Neural cell (in vitro differentiated cells): ENCODE results near the gene DNAH3. TPM values are rescaled to one million over a fixed set of nuclear protein-coding genes. Genes with fewer than 3 reads are reported as not detected.
"Not testable (repeated sequence)": the region's sequence is repeated elsewhere in the genome, so short reads cannot be mapped to it uniquely, and the experiment has no call there.

Experiments
- H2AFZ ChIP-seq: fragments of 200-600, 300-800 bp; sonication (generic), shearing (Covaris generic); 2 replicates; pipeline ENCODE4 v1.6.0; 2014; ENCODE audit warnings: low read depth, mild to moderate bottlenecking, antibody characterized with exemption, low read length, moderate library complexity
- H3F3A ChIP-seq: fragments of 200-600 bp; shearing (Covaris generic); 2 replicates; pipeline ENCODE4 v1.6.1; 2016; ENCODE audit warnings: mild to moderate bottlenecking, moderate library complexity, mixed read lengths, antibody characterized with exemption, low read length; ENCODE audit not compliant: insufficient read depth, poor library complexity, severe bottlenecking
- H3K27ac ChIP-seq: fragments of 200-600, 300-800 bp; sonication (generic), shearing (Covaris generic); 2 replicates; pipeline ENCODE4 v1.5.1; 2014; ENCODE audit warnings: mild to moderate bottlenecking, low read length, moderate library complexity
- H3K27me3 ChIP-seq: fragments of 300-800, 200-600 bp; sonication (generic), shearing (Covaris generic); 2 replicates; pipeline ENCODE4 v1.6.0; 2014; ENCODE audit warnings: mild to moderate bottlenecking, low read depth, low read length, moderate library complexity; ENCODE audit not compliant: insufficient read depth
- H3K36me3 ChIP-seq: fragments of 300-800, 200-600 bp; sonication (generic), shearing (Covaris generic); 2 replicates; pipeline ENCODE4 v1.5.1; 2014; ENCODE audit warnings: mild to moderate bottlenecking, antibody characterized with exemption, low read length, moderate library complexity; ENCODE audit not compliant: insufficient read depth
- H3K4me2 ChIP-seq: fragments of 300-800, 200-600 bp; sonication (generic), shearing (Covaris generic); 2 replicates; pipeline ENCODE4 v1.6.0; 2014; ENCODE audit warnings: mild to moderate bottlenecking, low read length
- H3K4me3 ChIP-seq: fragments of 300-800, 200-600 bp; sonication (generic), shearing (Covaris generic); 2 replicates; pipeline ENCODE4 v1.5.1; 2014; ENCODE audit warnings: mild to moderate bottlenecking, low read length, moderate library complexity
- H3K79me2 ChIP-seq: fragments of 200-600 bp; shearing (Covaris generic); replicated peaks from 2 replicates; pipeline ENCODE4 v1.6.0; 2014; ENCODE audit warnings: mild to moderate bottlenecking, low read length, moderate library complexity; ENCODE audit not compliant: insufficient read depth
- H3K9ac ChIP-seq: fragments of 300-800, 200-600 bp; sonication (generic), shearing (Covaris generic); 2 replicates; pipeline ENCODE4 v1.6.1; 2016; ENCODE audit warnings: mild to moderate bottlenecking, low read length, mixed read lengths
- H3K9me2 ChIP-seq: fragments of 200-600 bp; shearing (Covaris generic); 2 replicates; pipeline ENCODE4 v1.6.1; 2016; ENCODE audit warnings: mild to moderate bottlenecking, low read length, mixed read lengths; ENCODE audit not compliant: insufficient read depth
- H3K9me3 ChIP-seq: fragments of 200-600, 300-800 bp; sonication (generic), shearing (Covaris generic); 2 replicates; pipeline ENCODE4 v1.6.1; 2016; ENCODE audit warnings: mild to moderate bottlenecking, mixed run types, low read length, moderate library complexity, mixed read lengths
- H4K20me1 ChIP-seq: fragments of 200-600 bp; shearing (Covaris generic); 2 replicates; pipeline ENCODE4 v1.6.1; 2016; ENCODE audit warnings: mild to moderate bottlenecking, mixed run types; ENCODE audit not compliant: insufficient read depth
- CTCF ChIP-seq: fragments of 450-650 bp; IDR thresholded peaks from 2 replicates; pipeline ENCODE4 v1.5.1; 2014; ENCODE audit warnings: antibody characterized with exemption, mild to moderate bottlenecking, moderate library complexity; ENCODE audit not compliant: poor library complexity, severe bottlenecking
- EP300 ChIP-seq: fragments of 450-650 bp; conservative IDR thresholded peaks from 2 replicates; pipeline ENCODE4 v1.6.1; 2014; ENCODE audit warnings: antibody characterized with exemption, mild to moderate bottlenecking, moderate library complexity; ENCODE audit not compliant: poor library complexity, severe bottlenecking
- EZH2 ChIP-seq: fragments of 200-600, 300-800 bp; shearing (Covaris generic), sonication (generic); IDR thresholded peaks from 2 replicates; pipeline ENCODE4 v1.6.1; 2014; ENCODE audit warnings: antibody characterized with exemption, low read length, borderline replicate concordance, mild to moderate bottlenecking; ENCODE audit not compliant: insufficient read depth, poor library complexity, severe bottlenecking
- MXI1 ChIP-seq: fragments of 450-650 bp; conservative IDR thresholded peaks from 2 replicates; pipeline ENCODE4 v1.6.1; 2014; ENCODE audit warnings: antibody characterized with exemption, mild to moderate bottlenecking; ENCODE audit not compliant: poor library complexity, severe bottlenecking
- POLR2AphosphoS5 ChIP-seq: IDR thresholded peaks from 2 replicates; pipeline ENCODE4 v1.6.1; 2012
- RAD21 ChIP-seq: fragments of 450-650 bp; conservative IDR thresholded peaks from 2 replicates; pipeline ENCODE4 v1.6.1; 2014; ENCODE audit warnings: antibody characterized with exemption, mild to moderate bottlenecking, moderate library complexity
- SMC3 ChIP-seq: fragments of 450-650 bp; conservative IDR thresholded peaks from 2 replicates; pipeline ENCODE4 v1.6.1; 2014; ENCODE audit warnings: antibody characterized with exemption, mild to moderate bottlenecking, moderate library complexity; ENCODE audit not compliant: poor library complexity
- TAF1 ChIP-seq: IDR thresholded peaks from 2 replicates; pipeline ENCODE4 v1.6.1; 2012; ENCODE audit warnings: low read depth
- polyA plus RNA-seq: library from polyadenylated mRNA; depleted of rRNA; stranded (reverse); fragments of >200 nt; gene quantifications from 2 replicates; pipeline ENCODE4 v1.2.3, GENCODE V29; 2014
- TF ChIP-seq, protein P1 (sequence below): IDR thresholded peaks from 2 replicates; pipeline ENCODE4 v1.6.1; 2012; ENCODE audit warnings: borderline replicate concordance

DNAH3 gene
- polyA plus RNA-seq, 1 donor from 2014 or later, result 0.06 TPM

- Histone ChIP-seq H3K9me2 (no peaks in the 10 kb centered on the region), H3K4me3 (no peak overlapping the region), H3K27me3 (no peaks in the 10 kb centered on the region), H3K9me3 (no peaks in the 10 kb centered on the region), H3K79me2 (no peaks in the 10 kb centered on the region), H3K27ac (no peak overlapping the region), H4K20me1 (no peaks in the 10 kb centered on the region), H3K4me2 (no peak overlapping the region), H3K36me3 (no peaks in the 10 kb centered on the region), H3F3A (no peaks in the 10 kb centered on the region), H2AFZ (no peak overlapping the region), H3K9ac (no peak overlapping the region)
- TF ChIP-seq SMC3 (no peak), POLR2AphosphoS5 (no peak), EZH2 (no peak), RAD21 (no peak), EP300 (no peak), CTCF (no peak), MXI1 (no peak), TAF1 (no peak)
- TF ChIP-seq, protein P1, sequence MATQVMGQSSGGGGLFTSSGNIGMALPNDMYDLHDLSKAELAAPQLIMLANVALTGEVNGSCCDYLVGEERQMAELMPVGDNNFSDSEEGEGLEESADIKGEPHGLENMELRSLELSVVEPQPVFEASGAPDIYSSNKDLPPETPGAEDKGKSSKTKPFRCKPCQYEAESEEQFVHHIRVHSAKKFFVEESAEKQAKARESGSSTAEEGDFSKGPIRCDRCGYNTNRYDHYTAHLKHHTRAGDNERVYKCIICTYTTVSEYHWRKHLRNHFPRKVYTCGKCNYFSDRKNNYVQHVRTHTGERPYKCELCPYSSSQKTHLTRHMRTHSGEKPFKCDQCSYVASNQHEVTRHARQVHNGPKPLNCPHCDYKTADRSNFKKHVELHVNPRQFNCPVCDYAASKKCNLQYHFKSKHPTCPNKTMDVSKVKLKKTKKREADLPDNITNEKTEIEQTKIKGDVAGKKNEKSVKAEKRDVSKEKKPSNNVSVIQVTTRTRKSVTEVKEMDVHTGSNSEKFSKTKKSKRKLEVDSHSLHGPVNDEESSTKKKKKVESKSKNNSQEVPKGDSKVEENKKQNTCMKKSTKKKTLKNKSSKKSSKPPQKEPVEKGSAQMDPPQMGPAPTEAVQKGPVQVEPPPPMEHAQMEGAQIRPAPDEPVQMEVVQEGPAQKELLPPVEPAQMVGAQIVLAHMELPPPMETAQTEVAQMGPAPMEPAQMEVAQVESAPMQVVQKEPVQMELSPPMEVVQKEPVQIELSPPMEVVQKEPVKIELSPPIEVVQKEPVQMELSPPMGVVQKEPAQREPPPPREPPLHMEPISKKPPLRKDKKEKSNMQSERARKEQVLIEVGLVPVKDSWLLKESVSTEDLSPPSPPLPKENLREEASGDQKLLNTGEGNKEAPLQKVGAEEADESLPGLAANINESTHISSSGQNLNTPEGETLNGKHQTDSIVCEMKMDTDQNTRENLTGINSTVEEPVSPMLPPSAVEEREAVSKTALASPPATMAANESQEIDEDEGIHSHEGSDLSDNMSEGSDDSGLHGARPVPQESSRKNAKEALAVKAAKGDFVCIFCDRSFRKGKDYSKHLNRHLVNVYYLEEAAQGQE, result no peak
Measured at GRCh38 chr16:21197621-21198020, 47.0 kb upstream of the DNAH3 start.

DNA sequence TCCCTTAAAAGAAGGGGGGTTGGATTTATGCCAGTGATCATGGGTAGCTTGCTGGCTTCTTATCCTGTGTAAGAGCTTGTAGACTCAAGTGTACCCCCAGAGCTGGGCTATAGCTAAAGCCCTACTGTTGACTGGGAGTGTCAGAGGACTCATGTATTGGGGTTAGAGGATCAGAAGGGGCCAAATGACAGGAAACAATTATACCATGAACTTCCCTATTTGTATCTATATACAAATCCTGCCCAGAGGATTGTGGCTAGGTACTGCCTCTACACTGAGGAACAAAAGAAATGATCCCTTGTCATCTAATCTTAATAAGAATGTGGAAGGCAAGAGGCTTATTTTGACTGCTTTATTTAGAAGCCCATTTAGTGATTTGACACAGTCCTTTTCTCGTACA lies 46.5 kb upstream of the DNAH3 start:
- Histone ChIP-seq H3K9me2 (no peaks in the 10 kb centered on the region), H3K79me2 (no peaks in the 10 kb centered on the region), H4K20me1 (no peaks in the 10 kb centered on the region), H3K4me2 (no peak overlapping the region), H3K36me3 (no peaks in the 10 kb centered on the region), H3K4me3 (no peak overlapping the region), H2AFZ (no peak overlapping the region), H3K27me3 (no peaks in the 10 kb centered on the region), H3K27ac (no peak overlapping the region), H3K9ac (no peak overlapping the region), H3K9me3 (no peaks in the 10 kb centered on the region), H3F3A (no peaks in the 10 kb centered on the region)
- TF ChIP-seq, protein P1, result no peak
- TF ChIP-seq SMC3, result no peak
- TF ChIP-seq MXI1, result no peak
- TF ChIP-seq POLR2AphosphoS5, result no peak
- TF ChIP-seq TAF1, result no peak
- no peak for TF ChIP-seq RAD21
- TF ChIP-seq EZH2, result no peak
- no peak for TF ChIP-seq EP300
- TF ChIP-seq CTCF, result no peak

DNA sequence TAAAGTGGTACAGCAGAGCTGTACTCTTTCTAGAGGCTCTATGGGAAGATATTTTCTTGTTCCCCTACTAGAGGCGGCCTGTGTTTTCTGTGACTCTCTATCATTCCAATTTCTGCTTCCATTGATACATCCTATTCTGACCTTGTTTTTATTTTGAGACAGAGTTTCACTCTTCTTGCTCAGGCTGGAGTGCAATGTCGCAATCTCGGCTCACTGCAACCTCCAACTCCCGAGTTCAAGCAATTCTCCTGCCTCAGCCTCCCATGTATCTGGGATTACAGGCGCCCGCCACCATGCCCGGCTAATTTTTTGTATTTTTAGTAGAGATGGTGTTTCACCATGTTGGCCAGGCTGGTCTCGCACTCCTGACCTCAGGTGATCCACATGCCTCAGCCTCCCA lies 44.7 kb upstream of the DNAH3 start:
- H3K4me3 ChIP-seq, H3K9me2 ChIP-seq, H3K36me3 ChIP-seq, H3K27ac ChIP-seq, H3K4me2 ChIP-seq, H3F3A ChIP-seq, H3K79me2 ChIP-seq, H3K9me3 ChIP-seq, H2AFZ ChIP-seq, H3K9ac ChIP-seq, H3K27me3 ChIP-seq, H4K20me1 ChIP-seq: not testable (repeated sequence)
